ENCODE data around the gene STAB1. TPM values are rescaled to one million over a fixed set of nuclear protein-coding genes. Genes with fewer than 3 reads are reported as not detected.

STAB1 gene
- polyA plus RNA-seq, 3 donors from 2014 or later, result 0.10 TPM; not detected in 2

DNA sequence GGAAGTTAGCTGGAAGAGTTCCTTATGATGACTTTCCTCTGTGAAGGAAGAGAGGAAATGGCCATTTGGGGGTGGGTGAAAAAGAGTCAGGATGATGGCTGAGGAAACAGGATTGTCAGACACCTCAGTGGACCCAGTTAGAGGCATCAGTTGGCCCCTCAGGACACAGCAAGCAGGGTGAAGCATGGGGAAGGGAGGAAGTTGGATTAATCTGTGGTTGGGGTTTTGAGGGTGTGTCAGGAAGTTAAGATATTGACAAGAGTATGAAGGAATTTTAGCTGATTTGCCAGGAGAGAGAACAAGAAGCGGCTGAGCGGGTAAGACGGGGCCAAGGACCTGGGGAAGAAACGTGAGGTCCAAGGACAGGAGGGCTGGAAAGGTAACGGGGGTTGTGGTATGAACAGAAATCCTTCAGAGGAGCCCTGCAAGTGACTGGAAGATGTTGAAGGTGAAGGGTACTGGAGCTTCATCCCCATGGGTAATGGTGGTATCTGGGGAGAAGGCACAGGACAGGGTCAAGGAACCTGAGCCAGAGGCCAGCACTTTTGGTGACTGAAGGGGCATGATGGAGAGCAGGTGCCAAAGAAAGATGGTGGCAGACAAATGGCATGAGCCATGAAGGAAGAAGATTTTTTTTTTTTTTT, 44.0 kb downstream of the STAB1 start:
- Mint-ChIP-seq H3K4me1 (peaks cover 42 to 57% of the 10 kb centered on the region in 2 donors), H3K36me3 (peaks cover 0 to 6% (median 0%) of the 10 kb centered on the region in 3 donors), H3K27me3 (ENCODE audit: low read depth in 3 of 3) (peaks cover 6 to 17% (median 12%) of the 10 kb centered on the region in 3 donors)

GRCh38 chr3:52541050-52541449, 45.9 kb downstream of the STAB1 start:
- H3K9me3 Mint-ChIP-seq, result no peaks in the 10 kb centered on the region
- DNase-seq, result no peak
- H3K27me3 Mint-ChIP-seq (ENCODE audit: low read depth in 3 of 3), result peaks cover 6 to 13% (median 9%) of the 10 kb centered on the region in 3 donors
- peaks cover 0 to 6% (median 0%) of the 10 kb centered on the region in 3 donors for H3K36me3 Mint-ChIP-seq
- no peak overlapping the region for H3K4me3 Mint-ChIP-seq
- H3K4me1 Mint-ChIP-seq, result peaks cover 35 to 47% of the 10 kb centered on the region in 2 donors
- H3K27ac Mint-ChIP-seq, result peak overlapping the region in 1 of 6 donors; percentile 39

More for the DNA sequence above, 44.0 kb downstream of the STAB1 start:
- H3K27ac Mint-ChIP-seq, result peak overlapping the region; percentile 15 to 84 (median 31)
- peak overlapping the region in 3 of 5 donors; percentile 5 to 33 (median 27) for H3K4me3 Mint-ChIP-seq
- DNase-seq, result no peak
- H3K9me3 Mint-ChIP-seq, result no peaks in the 10 kb centered on the region

DNA sequence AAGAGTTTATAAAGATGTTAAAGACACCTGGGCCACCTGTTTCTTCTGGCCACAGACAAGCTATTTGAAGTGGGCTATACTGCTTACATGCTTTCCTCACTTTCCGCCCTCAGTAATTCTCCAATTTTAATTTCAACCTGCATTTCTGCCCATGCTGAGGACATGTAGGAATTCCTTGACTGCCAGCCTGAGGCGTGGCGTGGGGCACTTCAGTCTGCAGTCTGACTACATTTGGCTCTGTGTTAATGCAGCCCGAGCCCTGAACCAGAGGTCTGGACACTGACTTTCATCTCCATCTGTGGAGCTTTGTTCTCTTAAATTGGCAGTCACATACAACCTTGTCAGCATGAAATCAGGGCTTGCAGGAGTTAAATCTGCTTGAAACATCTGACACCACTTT, 49.8 kb downstream of the STAB1 start:
- no peaks in the 10 kb centered on the region for H3K27me3 Mint-ChIP-seq (ENCODE audit: low read depth in 3 of 3)
- no peak overlapping the region for H3K4me3 Mint-ChIP-seq
- H3K27ac Mint-ChIP-seq, result peak overlapping the region in 1 of 6 donors; percentile 51
- H3K36me3 Mint-ChIP-seq, result peaks cover 5 to 19% (median 8%) of the 10 kb centered on the region in 3 donors
- DNase-seq, result no peak
- H3K4me1 Mint-ChIP-seq, result peaks cover 1 to 12% of the 10 kb centered on the region in 2 donors
- no peaks in the 10 kb centered on the region for H3K9me3 Mint-ChIP-seq

DNA sequence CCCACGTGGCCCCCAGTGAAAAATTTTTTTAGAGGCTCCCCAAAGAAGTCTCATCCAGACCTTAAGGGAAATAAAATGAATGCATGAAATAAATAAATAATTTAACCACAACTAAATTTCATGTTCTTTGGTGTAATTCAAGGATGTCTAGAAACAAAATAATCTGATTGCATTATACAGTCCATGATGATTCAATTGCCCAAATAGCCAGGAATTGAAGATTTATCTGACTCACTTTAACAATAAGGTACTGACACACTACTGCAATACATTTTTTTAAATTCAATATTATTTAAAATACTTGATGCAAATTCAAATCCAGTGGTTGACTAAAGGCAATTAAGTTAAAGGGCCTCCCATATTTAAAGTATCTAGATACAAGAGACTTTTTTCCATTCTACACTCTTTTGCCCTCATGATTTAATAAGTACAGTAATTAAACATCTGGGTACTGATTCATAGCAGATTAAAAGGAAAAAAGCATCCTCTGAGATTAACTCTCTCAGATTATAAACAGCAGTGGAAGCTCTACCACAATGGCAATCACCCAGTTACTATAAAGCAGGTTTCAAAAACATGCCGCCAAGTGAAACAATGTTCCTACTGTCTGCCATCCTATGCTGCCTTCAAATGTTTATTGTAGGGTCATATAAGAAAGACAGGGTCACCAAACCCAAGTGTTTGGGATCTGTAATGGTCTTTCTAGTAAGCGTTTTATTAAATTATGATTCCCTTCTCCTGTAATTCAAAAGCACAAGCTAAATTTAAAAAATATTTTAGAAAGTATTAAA, 51.2 kb downstream of the STAB1 start:
- Mint-ChIP-seq H3K27ac (peak overlapping the region in 1 of 6 donors; percentile 35), H3K36me3 (peaks cover 5 to 19% (median 8%) of the 10 kb centered on the region in 3 donors), H3K4me1 (peaks cover 1 to 3% of the 10 kb centered on the region in 2 donors), H3K4me3 (no peak overlapping the region), H3K27me3 (ENCODE audit: low read depth in 3 of 3) (no peaks in the 10 kb centered on the region), H3K9me3 (no peaks in the 10 kb centered on the region)
- DNase-seq, result no peak

DNA sequence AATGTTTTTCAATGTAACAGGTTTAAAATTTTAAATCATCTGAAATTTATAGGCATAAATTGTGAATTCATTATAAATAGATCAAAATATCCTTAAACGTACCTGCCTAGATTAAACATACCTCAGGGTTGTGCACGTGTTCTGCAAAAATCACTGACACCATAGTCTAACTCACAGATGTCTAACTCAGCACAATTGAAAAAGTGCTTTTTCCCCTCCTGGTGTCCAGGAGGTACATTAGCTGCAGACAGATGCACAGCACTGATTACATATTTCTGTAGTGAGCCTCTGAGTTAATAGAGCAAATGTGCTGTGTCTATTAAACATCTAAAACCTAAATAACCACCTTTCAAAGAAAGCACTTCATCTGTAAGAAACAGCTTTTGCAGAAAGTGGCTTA, 52.0 kb downstream of the STAB1 start:
- H3K27ac Mint-ChIP-seq, result peak overlapping the region in 1 of 6 donors; percentile 8
- no peak overlapping the region for H3K4me3 Mint-ChIP-seq
- H3K9me3 Mint-ChIP-seq, result no peaks in the 10 kb centered on the region
- H3K4me1 Mint-ChIP-seq, result no peaks in the 10 kb centered on the region
- peaks cover 8 to 19% (median 11%) of the 10 kb centered on the region in 3 donors for H3K36me3 Mint-ChIP-seq
- no peak for DNase-seq
- no peaks in the 10 kb centered on the region for H3K27me3 Mint-ChIP-seq (ENCODE audit: low read depth in 3 of 3)

DNA sequence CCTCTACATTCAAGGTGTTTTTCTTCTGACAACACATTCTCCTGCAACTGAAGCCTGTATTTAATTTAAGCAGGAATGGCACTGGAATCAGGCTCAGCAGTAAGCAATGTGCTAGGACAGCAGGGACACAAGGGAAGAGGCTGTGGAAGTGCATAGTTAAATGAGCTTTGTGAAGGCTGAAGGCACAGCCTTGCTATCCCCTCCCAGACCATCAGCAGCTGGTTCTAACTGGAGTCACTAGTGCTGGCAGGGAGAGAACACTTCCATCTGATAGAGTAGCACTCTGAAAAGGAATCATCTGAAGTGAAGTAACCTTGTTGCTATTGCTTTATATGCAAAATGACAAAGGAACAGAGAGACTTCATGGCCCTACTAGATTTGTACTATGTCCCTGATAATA, 56.0 kb downstream of the STAB1 start:
- no peaks in the 10 kb centered on the region for H3K9me3 Mint-ChIP-seq
- H3K27ac Mint-ChIP-seq, result peak overlapping the region in 1 of 6 donors; percentile 23
- no peak for DNase-seq

DNA sequence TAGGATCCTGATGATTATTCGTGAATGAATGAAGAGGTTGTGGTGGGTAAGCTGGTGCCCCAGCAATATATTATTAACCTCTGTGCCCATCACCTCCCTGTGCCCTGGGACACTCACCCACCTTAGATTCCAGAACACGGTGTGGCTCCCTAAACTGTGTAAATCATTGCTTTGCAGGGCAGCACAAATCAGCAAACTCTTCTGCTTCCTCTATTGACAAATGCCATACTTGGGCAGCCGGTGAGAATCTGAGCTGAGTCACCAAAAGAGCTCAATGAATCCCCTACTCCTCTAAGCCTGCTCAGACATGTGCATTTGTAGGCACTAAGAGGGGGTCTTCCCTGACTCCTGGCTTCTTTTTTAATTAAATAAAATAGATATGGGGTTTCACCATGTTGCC, 57.0 kb downstream of the STAB1 start:
- Mint-ChIP-seq H3K9me3 (no peaks in the 10 kb centered on the region), H3K27ac (peak overlapping the region in 2 of 6 donors; percentile 43 to 49), H3K36me3 (peaks cover 10 to 21% (median 12%) of the 10 kb centered on the region in 3 donors), H3K27me3 (ENCODE audit: low read depth in 3 of 3) (no peaks in the 10 kb centered on the region), H3K4me1 (no peaks in the 10 kb centered on the region), H3K4me3 (no peak overlapping the region)
- no peak for DNase-seq

More for the DNA sequence above, 56.0 kb downstream of the STAB1 start:
- Mint-ChIP-seq H3K36me3 (peaks cover 10 to 24% (median 14%) of the 10 kb centered on the region in 3 donors), H3K27me3 (ENCODE audit: low read depth in 3 of 3) (no peaks in the 10 kb centered on the region), H3K4me3 (no peak overlapping the region), H3K4me1 (no peaks in the 10 kb centered on the region)

DNA sequence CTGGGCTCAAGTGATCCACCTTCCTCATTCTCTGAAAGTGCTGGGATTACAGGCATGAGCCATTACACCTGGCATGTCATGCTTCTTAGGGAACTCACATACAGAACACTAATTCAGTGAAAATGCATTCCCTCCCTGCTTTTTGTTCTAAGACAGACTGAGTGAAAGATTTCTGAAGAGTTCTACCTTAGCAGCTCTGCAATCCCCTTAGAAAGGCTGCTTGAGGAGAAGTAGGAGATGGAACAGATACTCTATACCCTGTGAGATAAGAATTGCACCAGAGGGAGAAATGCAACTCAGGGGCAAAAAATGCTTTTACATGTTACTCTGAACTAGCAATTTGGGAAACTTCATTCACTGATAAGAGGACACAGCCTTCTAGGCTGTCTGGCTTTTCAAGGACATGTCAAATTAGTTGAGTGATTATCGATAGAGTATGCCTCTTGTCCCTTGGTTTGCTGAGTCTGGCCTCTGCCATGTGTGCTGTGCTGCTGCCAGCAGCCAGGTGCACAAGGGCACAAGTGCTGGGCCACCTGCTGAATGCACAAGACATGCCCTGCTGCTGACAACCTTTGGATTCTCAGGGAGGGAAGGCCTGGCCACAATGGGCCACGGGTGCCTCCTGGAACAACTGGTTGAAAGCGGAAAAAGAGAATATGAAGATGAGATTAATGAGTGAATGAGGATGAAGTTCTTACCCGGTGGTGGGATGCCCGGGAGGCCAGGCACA, 59.1 kb downstream of the STAB1 start:
- H3K36me3 Mint-ChIP-seq, result peaks cover 9 to 14% (median 9%) of the 10 kb centered on the region in 3 donors
- no peaks in the 10 kb centered on the region for H3K4me1 Mint-ChIP-seq
- DNase-seq, result no peak
- no peak overlapping the region for H3K27ac Mint-ChIP-seq
- no peaks in the 10 kb centered on the region for H3K27me3 Mint-ChIP-seq (ENCODE audit: low read depth in 3 of 3)
- no peaks in the 10 kb centered on the region for H3K9me3 Mint-ChIP-seq
- no peak overlapping the region for H3K4me3 Mint-ChIP-seq

- DNase-seq, result no peak
- H3K36me3 Mint-ChIP-seq, result peaks cover 12 to 15% (median 12%) of the 10 kb centered on the region in 3 donors
- H3K4me3 Mint-ChIP-seq, result no peak overlapping the region
- H3K27ac Mint-ChIP-seq, result no peak overlapping the region
- H3K4me1 Mint-ChIP-seq, result no peaks in the 10 kb centered on the region
- H3K27me3 Mint-ChIP-seq (ENCODE audit: low read depth in 3 of 3), result no peaks in the 10 kb centered on the region
- no peaks in the 10 kb centered on the region for H3K9me3 Mint-ChIP-seq
These were observed 59.9 kb downstream of the STAB1 start for GRCh38 chr3:52555056-52555455.

DNA sequence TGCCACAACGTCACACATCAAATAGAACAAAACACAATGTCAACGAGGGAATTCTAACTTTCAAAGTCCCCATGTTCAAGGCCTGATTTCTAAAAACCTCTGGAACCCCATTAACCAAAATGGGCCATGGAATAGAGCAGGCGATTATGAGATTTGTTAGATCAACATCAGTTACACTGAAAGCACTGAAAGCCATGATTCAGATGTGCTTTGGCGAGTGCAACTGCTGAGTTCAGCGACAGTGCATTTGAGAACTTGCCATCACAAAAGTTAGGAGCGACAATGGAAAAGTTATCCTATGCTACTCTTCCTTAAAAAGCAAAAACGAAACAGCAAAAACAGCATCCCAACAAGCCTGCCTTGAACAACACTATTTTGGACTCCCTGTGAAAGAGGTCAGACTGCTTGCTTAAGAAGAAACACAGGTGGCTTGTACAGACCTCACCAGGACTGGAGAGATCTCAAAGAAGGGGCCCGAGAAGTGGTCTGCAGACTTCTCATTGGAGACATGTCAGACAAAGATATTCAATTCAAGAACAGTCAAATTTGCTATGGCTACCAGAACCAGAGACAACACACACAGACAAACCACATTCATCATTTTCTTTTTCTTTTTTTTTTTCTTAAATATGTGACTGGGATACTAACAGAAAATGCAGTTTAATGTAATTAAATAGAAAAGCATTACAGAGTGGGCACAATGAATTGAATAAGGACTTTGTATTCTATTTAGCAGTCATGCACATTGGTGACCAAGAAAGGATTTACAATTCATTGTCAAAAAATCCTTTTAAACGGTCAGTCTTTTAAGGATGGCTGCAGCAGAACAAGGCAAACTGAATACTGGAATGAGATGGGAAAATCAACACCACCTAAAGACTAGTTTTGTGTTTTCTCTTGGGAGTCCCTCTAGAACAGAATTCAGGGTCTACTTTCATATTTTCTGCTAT, 62.1 kb downstream of the STAB1 start:
- no peaks in the 10 kb centered on the region for H3K4me1 Mint-ChIP-seq
- peaks cover 16 to 28% (median 22%) of the 10 kb centered on the region in 3 donors for H3K36me3 Mint-ChIP-seq
- H3K9me3 Mint-ChIP-seq, result no peaks in the 10 kb centered on the region
- no peak overlapping the region for H3K4me3 Mint-ChIP-seq
- H3K27ac Mint-ChIP-seq, result no peak overlapping the region
- H3K27me3 Mint-ChIP-seq (ENCODE audit: low read depth in 3 of 3), result no peaks in the 10 kb centered on the region
- DNase-seq, result no peak

DNA sequence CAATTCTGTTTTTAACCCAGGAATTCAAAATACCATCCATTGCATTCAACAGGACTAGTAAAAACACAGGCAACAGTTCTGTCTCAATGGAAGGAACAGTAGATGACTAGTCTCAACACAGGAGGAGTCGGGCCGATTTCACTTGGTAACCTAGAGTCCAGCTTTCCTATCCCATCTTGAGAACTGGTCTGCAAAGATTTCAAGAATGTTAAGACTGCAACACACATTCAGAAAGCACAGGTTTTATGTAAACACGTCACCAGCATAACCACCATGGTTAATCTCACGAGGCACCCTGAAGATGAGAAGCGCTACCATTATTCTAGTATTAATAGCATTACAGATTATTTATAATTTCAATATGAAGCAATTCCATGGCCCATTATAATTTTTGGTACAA, 63.3 kb downstream of the STAB1 start:
- DNase-seq, result no peak
- Mint-ChIP-seq H3K9me3 (no peaks in the 10 kb centered on the region), H3K27ac (peak overlapping the region in 1 of 6 donors; percentile 45), H3K27me3 (ENCODE audit: low read depth in 3 of 3) (no peaks in the 10 kb centered on the region), H3K36me3 (peaks cover 25 to 36% (median 25%) of the 10 kb centered on the region in 3 donors), H3K4me3 (no peak overlapping the region), H3K4me1 (no peaks in the 10 kb centered on the region)

DNA sequence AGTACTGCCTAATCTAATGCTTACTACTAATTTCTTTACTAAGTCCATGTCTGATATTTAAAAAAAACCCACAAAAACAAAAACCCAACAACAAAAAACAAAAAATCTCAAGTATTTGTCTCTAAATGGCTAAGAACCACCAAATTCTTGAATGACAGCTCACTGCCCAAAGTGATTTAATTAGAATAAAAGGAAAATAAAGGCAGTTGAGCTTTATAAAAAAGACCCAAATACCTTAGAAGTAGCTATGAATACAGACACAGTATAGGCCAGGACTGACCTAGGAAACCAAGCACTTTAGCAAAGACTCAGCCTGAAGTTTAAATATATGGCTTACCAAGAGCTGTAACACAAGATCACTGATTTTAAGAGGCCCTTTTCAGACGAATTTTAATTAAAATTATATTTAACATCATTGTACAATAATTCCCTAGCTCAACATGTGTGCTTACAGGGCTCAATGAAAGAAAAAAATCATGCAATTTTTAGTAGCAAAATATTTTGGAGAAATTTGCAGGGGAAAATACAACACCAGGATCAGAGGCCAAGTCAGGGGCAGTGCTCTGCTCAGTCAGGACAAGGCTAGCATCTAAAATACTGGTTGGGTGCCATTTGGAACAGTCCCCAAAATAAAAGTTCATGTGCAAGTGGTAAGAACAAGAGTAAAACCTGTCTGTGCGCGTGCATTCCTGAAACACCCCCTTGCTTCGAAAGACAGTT, 66.0 kb downstream of the STAB1 start:
- Mint-ChIP-seq H3K4me3 (no peak overlapping the region), H3K27ac (no peak overlapping the region), H3K9me3 (no peaks in the 10 kb centered on the region), H3K27me3 (ENCODE audit: low read depth in 3 of 3) (no peaks in the 10 kb centered on the region), H3K4me1 (no peaks in the 10 kb centered on the region), H3K36me3 (peaks cover 24 to 33% (median 24%) of the 10 kb centered on the region in 3 donors)
- DNase-seq, result no peak

Measured in immature natural killer cell (primary cell).